IMR-90 (cell line): ENCODE measurements around the gene NUBP2. TPM values are rescaled to one million over a fixed set of nuclear protein-coding genes. Genes with fewer than 3 reads are reported as not detected.

Experiments used
- ATAC-seq: fragments of 200-7000 bp; cut with Tn5 transposase; 2 replicates; pipeline ENCODE4 v1.9.1; 2020; ENCODE audit warnings: low read depth, mild to moderate bottlenecking, moderate library complexity
- BruUV-seq: library from RNA; stranded (reverse); fragments of 400-500 nt; replicated peaks from 2 replicates; lab custom pipeline; 2021; lab: Mats Ljungman, UMichigan
- CTCF ChIA-PET: fragments of 300-600 bp; formaldehyde crosslinking; extraction: SDS; loops from one replicate; lab custom pipeline; 2021; ENCODE audit warnings: antibody characterized with exemption; lab: Yijun Ruan, JAX
- POLR2A ChIA-PET: fragments of 300-600 bp; sonication (Branson Sonifier 250); formaldehyde crosslinking; loops from one replicate; lab custom pipeline; 2022; ENCODE audit warnings: antibody characterized with exemption; ENCODE audit not compliant: unreplicated experiment; lab: Charles Lee
- DNase-seq: peaks from one replicate; pipeline ENCODE4 v3.0.0; 2013
- H2AFZ ChIP-seq: replicated peaks from 2 replicates; pipeline ENCODE3; 2013; ENCODE audit warnings: low read length, mild to moderate bottlenecking; ENCODE audit not compliant: poor library complexity
- H2AK5ac ChIP-seq: 2 replicates; pipeline ENCODE4 v1.6.1; 2013; ENCODE audit warnings: low read depth, low read length, inconsistent platforms
- H2AK9ac ChIP-seq: replicated peaks from 2 replicates; pipeline ENCODE3; 2013; ENCODE audit warnings: mild to moderate bottlenecking, low read depth, low read length, moderate library complexity; ENCODE audit not compliant: poor library complexity
- H2BK120ac ChIP-seq: 2 replicates; pipeline ENCODE4 v1.6.1; 2013; ENCODE audit warnings: low read depth, low read length, inconsistent platforms
- H2BK15ac ChIP-seq: 3 replicates; pipeline ENCODE4 v1.6.1; 2013; ENCODE audit warnings: low read depth, low read length, inconsistent platforms
- H2BK20ac ChIP-seq: 2 replicates; pipeline ENCODE4 v1.6.1; 2013; ENCODE audit warnings: low read depth, mild to moderate bottlenecking, inconsistent platforms, low read length, moderate library complexity
- H2BK5ac ChIP-seq: 2 replicates; pipeline ENCODE4 v1.6.1; 2013; ENCODE audit warnings: mild to moderate bottlenecking, low read depth, low read length, inconsistent platforms; ENCODE audit not compliant: poor library complexity, severe bottlenecking
- H3K14ac ChIP-seq: replicated peaks from 2 replicates; pipeline ENCODE4 v1.6.1; 2013; ENCODE audit warnings: low read depth, low read length, inconsistent platforms
- H3K18ac ChIP-seq: 2 replicates; pipeline ENCODE4 v1.6.1; 2013; ENCODE audit warnings: low read depth, low read length, control low read depth
- H3K23ac ChIP-seq: 2 replicates; pipeline ENCODE4 v1.6.1; 2013; ENCODE audit warnings: low read depth, low read length, inconsistent platforms
- H3K27ac ChIP-seq: 2 replicates; pipeline ENCODE4 v1.5.1; 2013; ENCODE audit warnings: mild to moderate bottlenecking, control low read depth, low read length; ENCODE audit not compliant: insufficient read depth
- H3K27me3 ChIP-seq: 2 replicates; pipeline ENCODE4 v1.6.1; 2013; ENCODE audit warnings: low read length; ENCODE audit not compliant: control insufficient read depth, insufficient read depth
- H3K36me3 ChIP-seq: 2 replicates; pipeline ENCODE4 v1.6.1; 2013; ENCODE audit warnings: low read length, mixed read lengths; ENCODE audit not compliant: control insufficient read depth, insufficient read depth
- H3K4ac ChIP-seq: 2 replicates; pipeline ENCODE4 v1.6.1; 2013; ENCODE audit warnings: low read depth, low read length, inconsistent platforms
- H3K4me1 ChIP-seq: 2 replicates; pipeline ENCODE4 v1.6.1; 2013; ENCODE audit warnings: low read length, mixed read lengths; ENCODE audit not compliant: control insufficient read depth, insufficient read depth
- H3K4me2 ChIP-seq: 2 replicates; pipeline ENCODE4 v1.6.1; 2013; ENCODE audit warnings: low read depth, mild to moderate bottlenecking, control low read depth, low read length, moderate library complexity
- H3K4me3 ChIP-seq: 2 replicates; pipeline ENCODE4 v1.5.1; 2013; ENCODE audit warnings: low read depth, mild to moderate bottlenecking, control low read depth, low read length, moderate library complexity; ENCODE audit not compliant: insufficient read depth
- H3K56ac ChIP-seq: 2 replicates; pipeline ENCODE4 v1.6.1; 2013; ENCODE audit warnings: low read length, inconsistent platforms; ENCODE audit not compliant: insufficient read depth; ENCODE audit errors: extremely low read depth
- H3K79me1 ChIP-seq, 2 experiments: 2 replicates each; pipeline ENCODE4 v1.6.1; 2013; ENCODE audit warnings: low read length in 2 of 2, inconsistent platforms in 1 of 2, low read depth in 1 of 2
- H3K9ac ChIP-seq: 2 replicates; pipeline ENCODE4 v1.6.1; 2013; ENCODE audit warnings: low read depth, low read length, control low read depth
- H3K9me1 ChIP-seq: 2 replicates; pipeline ENCODE4 v1.6.1; 2013; ENCODE audit warnings: low read length, inconsistent platforms; ENCODE audit not compliant: insufficient read depth
- H3K9me3 ChIP-seq: 2 replicates; pipeline ENCODE4 v1.6.1; 2013; ENCODE audit warnings: low read length; ENCODE audit not compliant: control insufficient read depth, insufficient read depth
- H4K20me1 ChIP-seq: 2 replicates; pipeline ENCODE4 v1.6.1; 2013; ENCODE audit warnings: low read length, inconsistent platforms; ENCODE audit not compliant: insufficient read depth
- H4K5ac ChIP-seq: 2 replicates; pipeline ENCODE4 v1.6.1; 2013; ENCODE audit warnings: mild to moderate bottlenecking, low read depth, low read length, control low read depth
- H4K8ac ChIP-seq, 2 experiments: 2 replicates each; pipeline ENCODE4 v1.6.1; 2013; ENCODE audit warnings: low read depth in 2 of 2, low read length in 2 of 2, control low read depth in 1 of 2, inconsistent platforms in 1 of 2
- H4K91ac ChIP-seq: 2 replicates; pipeline ENCODE4 v1.6.1; 2013; ENCODE audit warnings: low read depth, low read length, inconsistent platforms; ENCODE audit not compliant: insufficient read depth
- BHLHE40 ChIP-seq: fragments of 150-350 bp; IDR thresholded peaks from 2 replicates; pipeline ENCODE4 v1.6.1; 2016; ENCODE audit warnings: mild to moderate bottlenecking, low read depth, low read length
- CEBPB ChIP-seq: IDR thresholded peaks from 2 replicates; pipeline ENCODE4 v1.6.1; 2012; ENCODE audit warnings: low read depth, low read length, improper control_type of control experiment
- CHD1 ChIP-seq: IDR thresholded peaks from 2 replicates; pipeline ENCODE4 v1.6.1; 2012; ENCODE audit warnings: low read depth, low read length, improper control_type of control experiment
- MAFK ChIP-seq: IDR thresholded peaks from 2 replicates; pipeline ENCODE4 v1.6.1; 2012; ENCODE audit warnings: low read depth, low read length, improper control_type of control experiment
- MAZ ChIP-seq: IDR thresholded peaks from 2 replicates; pipeline ENCODE4 v1.6.1; 2012; ENCODE audit warnings: low read depth, mild to moderate bottlenecking, low read length, improper control_type of control experiment, moderate library complexity, borderline replicate concordance
- MXI1 ChIP-seq: IDR thresholded peaks from 2 replicates; pipeline ENCODE4 v1.6.1; 2012; ENCODE audit warnings: low read depth, mild to moderate bottlenecking, low read length, moderate library complexity, borderline replicate concordance
- NFE2L2 ChIP-seq: fragments of 150-350 bp; IDR thresholded peaks from 2 replicates; pipeline ENCODE4 v1.6.1; 2016; ENCODE audit warnings: low read depth, mild to moderate bottlenecking, low read length
- POLR2A ChIP-seq: IDR thresholded peaks from 2 replicates; pipeline ENCODE4 v1.6.1; 2012; ENCODE audit warnings: mild to moderate bottlenecking, low read depth, low read length
- RCOR1 ChIP-seq: IDR thresholded peaks from 2 replicates; pipeline ENCODE4 v1.6.1; 2012; ENCODE audit warnings: mild to moderate bottlenecking, low read length, improper control_type of control experiment; ENCODE audit not compliant: insufficient replicate concordance
- RFX5 ChIP-seq: IDR thresholded peaks from 2 replicates; pipeline ENCODE4 v1.8.0; 2012; ENCODE audit warnings: low read depth, mild to moderate bottlenecking, low read length, moderate library complexity
- WGBS, 2 experiments: methylation state at CpG; one replicate each; pipeline versions ENCODE4 v1.1.5 to v1.1.7; 2013; ENCODE audit warnings: missing lambda C conversion rate in 2 of 2; ENCODE audit not compliant: insufficient read length in 1 of 2; ENCODE audit errors: extremely low coverage in 2 of 2; 5-methylcytosine and 5-hydroxymethylcytosine counted together
- dilution Hi-C: fragments of 300-500 bp; cut with HindIII; formaldehyde crosslinking; loops from one replicate; pipeline ENCODE4 v1.14.3; 2018; ENCODE audit warnings: low sequenced_read_pairs; ENCODE audit not compliant: unreplicated experiment
- in situ Hi-C: fragments of 300-500 bp; cut with MboI; formaldehyde crosslinking; loops from 3 replicates; pipeline ENCODE4 v1.14.3; 2019; ENCODE audit warnings: low sequenced_read_pairs, inconsistent platforms, mixed read lengths
- intact Hi-C: fragments of 100-400 bp; cut with micrococcal nuclease; formaldehyde crosslinking; loops from 2 replicates; pipeline ENCODE4 v1.10.0; 2022
- polyA plus RNA-seq, 3 experiments: library from polyadenylated mRNA; depleted of rRNA; stranded (reverse); fragments of >200 nt; gene quantifications; 2 replicates each; pipeline ENCODE4 v1.2.3, GENCODE V29; 2012; ENCODE audit warnings: low replicate concordance in 1 of 3
- total RNA-seq: library from RNA; depleted of rRNA; stranded (reverse); fragments of >200 nt; gene quantifications from 2 replicates; pipeline ENCODE4 v1.2.3, GENCODE V29; 2012

NUBP2 gene
- total and polyA plus RNA-seq, 2 of the 4 experiments (the other 2 are of a cell fraction), result 62.6 to 131 TPM

GRCh38 chr16:1780677-1781072 is 2.1 kb upstream of the NUBP2 start:
- H2BK120ac ChIP-seq, result no peak overlapping the region
- no peak overlapping the region for H3K18ac ChIP-seq
- DNase-seq, result no peak
- no peak overlapping the region for H3K14ac ChIP-seq
- H4K5ac ChIP-seq, result peak overlapping the region; percentile 41; the same call in 1 of the 2 replicates
- H3K9ac ChIP-seq, result no peak overlapping the region
- no peak overlapping the region for H3K4ac ChIP-seq
- ATAC-seq, result no peak
- H3K4me2 ChIP-seq, result no peak overlapping the region
- no peak overlapping the region for H2BK20ac ChIP-seq
- peaks cover 3% of the 10 kb centered on the region; the same call in 1 of the 2 replicates for H3K4me1 ChIP-seq
- intact Hi-C loops, result loop anchor here (5.0 kb wide), 1 partner anchor 47 kb away; the partner anchor contains the start of genes FAHD1 and HAGH
- H2AFZ ChIP-seq, result no peak overlapping the region
- H3K9me3 ChIP-seq, result no peaks in the 10 kb centered on the region
- dilution Hi-C loops, result no loop called here
- H3K27me3 ChIP-seq, result no peaks in the 10 kb centered on the region
- no peak overlapping the region for H2AK5ac ChIP-seq
- ChIA-PET CTCF (no interaction called here), POLR2A (no interaction called here)
- H2BK15ac ChIP-seq, result no peak overlapping the region
- peaks cover 28% of the 10 kb centered on the region for H4K20me1 ChIP-seq
- no peak for TF ChIP-seq MAZ
- TF ChIP-seq MXI1, result no peak
- TF ChIP-seq POLR2A, result no peak
- no peak for TF ChIP-seq CEBPB
- no peak for TF ChIP-seq CHD1
- no peak for TF ChIP-seq RFX5
- TF ChIP-seq BHLHE40, result no peak
- TF ChIP-seq NFE2L2, result no peak
- no peak for TF ChIP-seq MAFK
- TF ChIP-seq RCOR1, result no peak
- no peak overlapping the region for H3K56ac ChIP-seq
- H2AK9ac ChIP-seq, result no peak overlapping the region
- 82% methylated on average over 2 of the region's 6 CpGs; no CpG with 5 or more reads in 1 of the 2 experiments for WGBS, 2 experiments
- H3K9me1 ChIP-seq, result peaks cover 7% of the 10 kb centered on the region; the same call in 1 of the 2 replicates
- peaks cover 17 to 57% of the 10 kb centered on the region in 2 experiments for H3K79me1 ChIP-seq
- no peak overlapping the region for H3K4me3 ChIP-seq
- H2BK5ac ChIP-seq, result no peak overlapping the region
- H3K27ac ChIP-seq, result no peak overlapping the region
- H3K23ac ChIP-seq, result no peak overlapping the region
- in situ Hi-C loops, result no loop called here
- no peak overlapping the region for H4K8ac ChIP-seq
- peaks cover 32% of the 10 kb centered on the region for H3K36me3 ChIP-seq
- BruUV-seq, result no TSS peak
- no peak overlapping the region for H4K91ac ChIP-seq
